Measurements from ENCODE around the gene ITPRIP. TPM values are rescaled to one million over a fixed set of nuclear protein-coding genes. Genes with fewer than 3 reads are reported as not detected.

Gene ITPRIP
- total and polyA plus RNA-seq, 2 of the 8 experiments (the other 6 are each of a cell fraction or from before 2014, with no cell fraction given), result 15.3 to 16.9 TPM

DNA sequence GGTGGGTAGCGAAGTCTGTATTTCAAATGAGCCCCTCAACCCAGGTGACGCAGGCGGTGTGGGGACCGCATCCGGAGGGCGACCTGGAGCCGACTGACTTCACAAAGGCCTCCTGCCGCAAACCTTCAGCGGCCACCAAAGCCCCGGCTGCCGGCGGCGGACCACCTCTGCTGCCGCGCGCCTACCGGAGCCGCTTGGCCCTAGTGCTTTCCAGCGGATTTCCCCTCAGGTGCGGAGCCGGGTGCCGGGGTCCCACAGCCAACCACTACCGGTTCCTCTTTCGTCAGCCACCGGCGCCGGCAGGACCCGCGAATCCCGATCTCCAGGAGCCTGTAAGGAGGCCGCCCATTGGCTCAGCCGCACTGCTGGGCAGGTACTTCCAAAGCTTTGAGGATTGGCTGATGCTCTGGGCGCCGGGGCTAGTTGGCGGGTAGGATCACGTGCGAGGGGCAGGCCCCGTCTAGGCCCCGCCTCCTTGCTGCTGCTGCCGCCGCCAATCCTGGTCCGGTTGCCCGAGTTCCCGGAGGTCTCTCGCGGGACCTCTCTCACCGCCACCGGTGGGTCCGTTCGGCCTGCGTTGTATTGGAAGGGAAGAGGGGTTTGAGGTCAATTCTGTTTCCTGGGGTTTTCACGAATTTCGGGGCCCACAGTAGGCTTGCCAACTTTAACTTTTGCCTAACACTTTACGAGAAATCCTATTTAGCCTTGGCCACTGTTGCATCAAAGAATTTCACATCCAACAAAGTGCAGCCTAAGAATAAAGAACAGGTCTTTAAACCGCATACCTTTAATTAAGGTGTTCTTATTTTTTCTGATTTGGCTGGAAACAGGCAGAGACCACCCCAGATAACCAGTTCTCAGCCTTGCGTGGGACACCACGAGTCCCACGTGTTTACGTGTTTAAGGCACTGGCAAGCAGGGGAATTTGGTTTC is 69.3 kb downstream of the ITPRIP start, which contains the start of gene GSTO2 (continued):
- TF ChIP-seq FOSL1 (IDR thresholded peaks at IDR 0.05; ENCODE audit: insufficient read depth, low read depth, low read length), result no peak
- peak; percentile 89 for TF ChIP-seq CREB1 (IDR thresholded peaks at IDR 0.05)
- no peak for TF ChIP-seq RNF2 (IDR thresholded peaks at IDR 0.05; ENCODE audit: borderline replicate concordance, low read depth, low read length, missing control alignments, poor library complexity, severe bottlenecking)
- TF ChIP-seq CHD1 (IDR thresholded peaks at IDR 0.05; ENCODE audit: low read depth, low read length), result no peak
- no peak for TF ChIP-seq EZH2 (IDR thresholded peaks at IDR 0.05; ENCODE audit: low read depth, low read length, severe bottlenecking)
- peak; percentile 95 for TF ChIP-seq CHD2 (IDR thresholded peaks at IDR 0.05; ENCODE audit: low read length)
- TF ChIP-seq POLR2AphosphoS5 (IDR thresholded peaks at IDR 0.05; ENCODE audit: low read depth, low read length), result peak; percentile 78
- TF ChIP-seq ZNF274 (IDR thresholded peaks at IDR 0.05; ENCODE audit: borderline replicate concordance, extremely low read depth, low read length), result no peak
- TF ChIP-seq HDAC6 (IDR thresholded peaks at IDR 0.05; ENCODE audit: low read depth, low read length), result no peak
- TF ChIP-seq SP4 (IDR thresholded peaks at IDR 0.05; ENCODE audit: low read length), result peak; percentile 77
- TF ChIP-seq BRCA1 (IDR thresholded peaks at IDR 0.05; ENCODE audit: low read depth, low read length), result peak; percentile 79
- TF ChIP-seq RBBP5 (IDR thresholded peaks at IDR 0.05; ENCODE audit: borderline replicate concordance, low read depth, low read length), result peak; percentile 84; the same call in 1 of the 2 replicates
- TF ChIP-seq BCL11A (IDR thresholded peaks at IDR 0.05; ENCODE audit: low read depth in 2 of 2, low read length in 2 of 2), result no peak
- TF ChIP-seq MAFK (IDR thresholded peaks at IDR 0.05; ENCODE audit: low read depth, low read length), result no peak
- no peak for TF ChIP-seq CEBPB (IDR thresholded peaks at IDR 0.05; ENCODE audit: low read depth, low read length)
- peak; percentile 58 for TF ChIP-seq KDM4A (IDR thresholded peaks at IDR 0.05; ENCODE audit: low read depth, low read length, severe bottlenecking)
- TF ChIP-seq GTF2F1 (IDR thresholded peaks at IDR 0.05; ENCODE audit: borderline replicate concordance, low read depth, low read length), result no peak
- no peak for TF ChIP-seq TEAD4 (IDR thresholded peaks at IDR 0.05; ENCODE audit: low read depth, low read length)
- TF ChIP-seq JUN (IDR thresholded peaks at IDR 0.05; ENCODE audit: low read depth, low read length), result no peak
- TF ChIP-seq SP1 (IDR thresholded peaks at IDR 0.05; ENCODE audit: low read depth, low read length), result peak; percentile 91
- TF ChIP-seq CTCF (IDR thresholded peaks at IDR 0.05; ENCODE audit: control extremely low read depth in 1 of 3, insufficient read depth in 1 of 3, low read depth in 1 of 3, low read length in 3 of 3), result no peak; a peak in 1 of 4 replicates

Data from H1 (cell line).